ENCODE results near the gene GNAS-AS1.

The GNAS-AS1 gene

GRCh38 chr20:58886546-58886945 lies 35.8 kb upstream of the GNAS-AS1 start:
- no peak for DNase-seq

DNA sequence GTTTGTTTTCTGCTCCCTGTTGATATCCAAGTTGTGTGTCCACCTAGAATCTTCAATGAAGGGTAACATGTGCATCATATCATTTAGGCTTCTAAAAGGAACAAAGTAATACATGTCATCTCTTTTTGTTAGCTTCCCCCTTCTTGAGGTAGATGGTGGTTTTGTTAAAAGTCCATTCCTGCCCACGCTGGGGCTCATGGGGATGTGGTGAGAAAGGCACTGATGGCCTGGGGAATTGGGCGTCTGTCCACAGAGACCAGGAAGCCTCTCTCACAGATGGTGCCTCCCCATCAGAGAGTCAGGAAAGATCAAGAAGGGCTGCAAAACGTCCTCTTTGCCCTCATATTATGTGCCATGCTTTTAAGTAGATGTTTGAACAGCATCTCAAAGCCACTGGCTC lies 34.3 kb upstream of the GNAS-AS1 start:
- no peak for DNase-seq

DNA sequence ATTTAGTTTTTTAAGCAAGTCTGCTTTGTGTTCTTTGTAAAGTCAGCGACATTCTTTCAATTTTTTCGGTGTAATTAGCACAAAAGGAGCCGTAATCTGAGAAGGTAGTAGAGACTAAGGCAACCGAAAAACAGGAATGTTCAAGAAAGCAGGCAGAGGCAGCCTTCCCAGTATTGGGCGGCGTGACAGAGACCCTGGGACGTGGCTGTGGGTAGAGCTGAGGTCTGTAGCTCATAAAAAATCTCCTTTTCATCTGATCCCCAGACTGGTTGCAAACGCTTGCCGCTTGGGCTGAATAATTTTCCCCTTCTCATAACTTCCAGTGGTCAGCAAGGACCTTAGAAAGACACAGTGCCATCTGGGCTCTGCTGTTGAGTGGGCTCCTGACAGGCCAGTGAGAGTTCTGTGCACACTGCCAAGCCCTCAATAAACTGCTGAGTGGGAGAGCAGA lies 32.6 kb upstream of the GNAS-AS1 start:
- DNase-seq: no peak

GRCh38 chr20:58882704-58883089 lies 32.0 kb upstream of the GNAS-AS1 start:
- no peak for DNase-seq

GRCh38 chr20:58880994-58881752 lies 30.5 kb upstream of the GNAS-AS1 start:
- DNase-seq: no peak

- DNase-seq: no peak
These were observed 29.7 kb upstream of the GNAS-AS1 start for GRCh38 chr20:58880441-58880840.

DNA sequence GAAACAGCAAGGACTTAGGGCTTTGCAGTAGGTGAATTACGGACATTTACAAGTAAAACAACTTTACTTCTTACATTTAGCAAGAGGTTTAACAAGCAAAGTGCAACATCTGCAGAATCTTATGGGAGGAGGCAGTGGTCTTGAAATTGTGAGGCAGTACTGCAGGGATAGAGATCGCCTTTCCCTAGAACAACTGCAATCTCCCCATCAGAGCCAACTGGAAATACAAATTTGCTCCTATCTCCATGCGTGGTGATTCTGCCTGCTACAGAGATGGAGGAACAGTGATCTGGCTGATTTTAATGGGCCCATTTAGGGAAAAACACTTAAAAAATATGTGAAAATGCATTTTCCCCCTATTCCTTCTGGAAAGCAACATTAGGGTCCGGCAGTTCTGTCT lies 27.7 kb upstream of the GNAS-AS1 start:
- no peak for DNase-seq

DNA sequence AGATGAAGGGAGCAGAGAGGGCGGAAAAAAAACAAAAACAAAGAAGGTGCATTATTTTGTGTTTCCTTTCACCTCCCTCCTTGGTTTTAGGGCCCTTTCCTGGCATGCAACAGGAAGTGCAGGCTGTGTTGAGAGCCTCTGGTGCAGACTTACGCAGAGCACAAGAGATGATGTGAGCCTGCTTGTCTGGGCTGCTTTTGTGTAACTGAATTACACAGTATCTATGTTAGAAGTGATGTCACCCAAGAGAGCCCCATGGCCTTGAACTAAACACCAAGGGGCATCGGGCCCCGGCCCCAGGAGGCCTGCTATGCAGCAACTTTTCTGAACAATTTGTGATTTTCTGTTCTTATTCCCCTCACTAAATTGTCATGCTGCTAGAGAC lies 27.3 kb upstream of the GNAS-AS1 start:
- DNase-seq: no peak

DNA sequence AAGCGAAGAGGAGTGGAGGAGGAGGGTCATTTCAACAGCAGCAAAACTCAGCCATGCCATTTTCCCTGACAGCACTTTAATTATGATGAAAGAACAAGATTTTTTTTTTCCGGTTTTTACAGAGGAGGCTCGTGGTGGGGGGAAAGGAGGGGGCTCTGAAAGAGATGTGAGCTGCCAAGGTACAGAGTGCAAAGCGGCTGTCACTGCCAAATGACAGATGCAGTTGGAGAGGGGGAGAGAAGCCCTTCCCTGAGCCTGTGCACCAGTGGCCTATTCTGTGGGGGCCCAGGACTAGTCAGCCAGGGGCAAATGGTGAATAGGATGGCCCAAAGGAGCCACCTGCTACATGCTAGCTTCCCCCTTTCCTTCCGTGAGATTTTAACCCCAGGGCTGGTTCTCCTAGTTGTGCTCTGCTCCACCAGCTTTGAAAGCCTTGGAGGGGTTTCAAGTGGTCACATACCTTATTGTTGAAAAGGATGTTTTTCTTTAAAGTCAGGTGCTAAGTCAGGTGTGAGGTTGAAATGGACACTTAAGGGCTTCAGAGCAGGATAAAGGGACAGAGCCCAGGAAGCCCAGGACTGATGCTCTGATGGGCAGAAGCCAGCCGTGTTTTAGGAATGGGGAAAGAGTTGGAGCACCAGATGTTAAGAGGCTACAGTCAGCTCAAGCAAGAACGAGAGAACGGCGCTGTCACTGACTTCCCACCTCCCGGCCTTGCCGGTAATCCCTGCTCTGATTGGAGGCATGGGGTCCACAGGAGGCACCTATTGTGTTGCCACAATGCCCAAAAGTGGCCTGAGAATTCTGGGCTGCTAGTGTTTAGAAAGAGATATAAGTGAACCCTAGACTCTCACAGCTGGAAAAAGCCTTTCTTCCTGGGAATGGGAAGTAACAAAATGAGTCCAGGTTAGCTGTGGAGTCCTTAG lies 26.6 kb upstream of the GNAS-AS1 start:
- DNase-seq: no peak

- DNase-seq: no peak
These were observed 25.7 kb upstream of the GNAS-AS1 start for GRCh38 chr20:58876437-58876836.

- DNase-seq: no peak
These were observed 24.9 kb upstream of the GNAS-AS1 start for GRCh38 chr20:58875541-58876134.

- DNase-seq: no peak
These were observed 24.4 kb upstream of the GNAS-AS1 start for GRCh38 chr20:58875111-58875510.

- DNase-seq: no peak
These were observed 23.8 kb upstream of the GNAS-AS1 start for GRCh38 chr20:58874469-58874868.

GRCh38 chr20:58871533-58872102 lies 20.9 kb upstream of the GNAS-AS1 start:
- no peak for DNase-seq

- no peak for DNase-seq
These were observed 19.8 kb upstream of the GNAS-AS1 start for GRCh38 chr20:58870293-58871014.

DNA sequence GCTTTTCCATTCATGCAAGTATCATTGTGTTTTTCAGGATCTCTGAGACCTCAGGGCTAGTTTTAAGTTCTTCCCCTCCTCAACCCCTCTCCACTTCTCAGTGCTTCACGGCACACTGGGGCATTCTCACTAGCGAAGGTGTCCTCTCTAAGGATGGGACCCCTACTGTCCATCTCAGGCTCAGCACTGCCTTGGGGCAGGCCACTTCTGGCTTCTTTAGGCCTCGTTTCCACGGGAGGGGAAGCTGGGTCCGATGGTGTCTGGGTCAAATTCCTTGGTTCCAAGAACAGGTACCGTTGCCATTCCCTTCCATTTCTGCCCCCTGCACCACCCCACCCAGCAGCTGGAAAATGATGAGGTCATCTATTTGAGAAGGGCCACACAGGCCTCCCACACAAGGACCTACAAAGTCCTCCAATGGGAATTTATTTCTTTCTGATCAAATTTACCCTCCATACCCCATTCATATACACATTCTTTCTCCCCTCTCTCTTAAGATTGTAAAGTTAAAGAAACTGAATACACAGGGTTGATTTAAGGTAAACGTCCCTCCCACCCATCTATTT lies 19.0 kb upstream of the GNAS-AS1 start:
- DNase-seq: no peak

DNA sequence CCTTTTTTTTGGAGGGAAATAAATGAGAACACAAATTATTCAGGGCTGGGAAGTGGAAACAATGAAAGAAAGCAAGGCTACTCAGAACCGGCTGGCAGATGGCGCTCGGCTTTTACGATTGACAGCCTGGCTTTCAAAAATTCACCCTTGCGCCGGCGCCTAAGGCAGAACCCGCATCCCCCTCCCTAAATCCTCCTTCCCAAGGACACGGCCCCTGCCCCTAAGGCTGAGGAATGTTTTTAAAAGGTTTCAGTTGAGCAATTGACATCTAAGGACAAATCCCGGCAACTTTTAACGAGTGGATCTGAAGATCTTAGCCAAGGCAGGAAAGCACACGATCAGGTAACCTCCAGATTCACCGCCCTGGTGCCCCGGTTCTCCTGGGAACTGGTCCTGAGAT lies 18.1 kb upstream of the GNAS-AS1 start:
- peak; percentile 56 for DNase-seq

- DNase-seq: no peak
These were observed 16.5 kb upstream of the GNAS-AS1 start for GRCh38 chr20:58867211-58867610.

GRCh38 chr20:58865843-58866242 lies 15.1 kb upstream of the GNAS-AS1 start:
- no peak for DNase-seq

- no peak for DNase-seq
These were observed 13.6 kb upstream of the GNAS-AS1 start for GRCh38 chr20:58864346-58864745.

GRCh38 chr20:58863044-58863790 lies 12.5 kb upstream of the GNAS-AS1 start:
- no peak for DNase-seq

Data from right kidney (tissue), 1 donor.